Subcutaneous adipose tissue (tissue), 4 donors: Measurements from ENCODE around the gene IRF6. TPM values are rescaled to one million over a fixed set of nuclear protein-coding genes. Genes with fewer than 3 reads are reported as not detected.

Source experiments
- total RNA-seq, 4 donors: library from RNA; depleted of rRNA; stranded (reverse); fragments of >200 nt; gene quantifications; one replicate each; pipeline ENCODE4 v1.1.0, GENCODE V29; 2016
- TF ChIP-seq, protein P1 (sequence below): fragments of 450-650 bp; IDR thresholded peaks from one replicate; pipeline ENCODE4 v1.5.1; 2016; ENCODE audit warnings: low read depth, mild to moderate bottlenecking, control low read depth, antibody characterized with exemption, moderate library complexity

The IRF6 gene
- total RNA-seq, 4 donors from 2014 or later = 0.38 to 2.0 (median 1.6) TPM

DNA sequence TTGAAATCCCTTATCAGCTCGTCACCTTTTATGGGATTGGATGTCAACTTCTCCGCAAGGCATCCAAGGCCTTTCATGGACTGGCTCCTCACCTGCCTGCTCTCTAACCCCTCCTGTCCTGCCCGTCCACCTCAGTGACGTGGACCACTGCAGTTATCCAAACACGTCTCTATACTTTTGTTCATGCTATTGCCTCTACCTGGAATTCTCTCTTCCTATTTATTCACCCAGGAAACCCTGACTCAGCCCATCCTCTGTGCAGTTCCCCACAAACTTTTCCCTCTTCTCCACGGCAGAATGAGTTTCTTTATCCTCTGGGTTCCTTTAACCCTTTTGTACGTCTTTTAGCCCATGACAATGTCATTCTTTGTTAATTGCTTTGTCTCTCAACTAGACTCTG, 16.8 kb upstream of the IRF6 start:
- TF ChIP-seq, protein P1, sequence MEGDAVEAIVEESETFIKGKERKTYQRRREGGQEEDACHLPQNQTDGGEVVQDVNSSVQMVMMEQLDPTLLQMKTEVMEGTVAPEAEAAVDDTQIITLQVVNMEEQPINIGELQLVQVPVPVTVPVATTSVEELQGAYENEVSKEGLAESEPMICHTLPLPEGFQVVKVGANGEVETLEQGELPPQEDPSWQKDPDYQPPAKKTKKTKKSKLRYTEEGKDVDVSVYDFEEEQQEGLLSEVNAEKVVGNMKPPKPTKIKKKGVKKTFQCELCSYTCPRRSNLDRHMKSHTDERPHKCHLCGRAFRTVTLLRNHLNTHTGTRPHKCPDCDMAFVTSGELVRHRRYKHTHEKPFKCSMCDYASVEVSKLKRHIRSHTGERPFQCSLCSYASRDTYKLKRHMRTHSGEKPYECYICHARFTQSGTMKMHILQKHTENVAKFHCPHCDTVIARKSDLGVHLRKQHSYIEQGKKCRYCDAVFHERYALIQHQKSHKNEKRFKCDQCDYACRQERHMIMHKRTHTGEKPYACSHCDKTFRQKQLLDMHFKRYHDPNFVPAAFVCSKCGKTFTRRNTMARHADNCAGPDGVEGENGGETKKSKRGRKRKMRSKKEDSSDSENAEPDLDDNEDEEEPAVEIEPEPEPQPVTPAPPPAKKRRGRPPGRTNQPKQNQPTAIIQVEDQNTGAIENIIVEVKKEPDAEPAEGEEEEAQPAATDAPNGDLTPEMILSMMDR = no peak

DNA sequence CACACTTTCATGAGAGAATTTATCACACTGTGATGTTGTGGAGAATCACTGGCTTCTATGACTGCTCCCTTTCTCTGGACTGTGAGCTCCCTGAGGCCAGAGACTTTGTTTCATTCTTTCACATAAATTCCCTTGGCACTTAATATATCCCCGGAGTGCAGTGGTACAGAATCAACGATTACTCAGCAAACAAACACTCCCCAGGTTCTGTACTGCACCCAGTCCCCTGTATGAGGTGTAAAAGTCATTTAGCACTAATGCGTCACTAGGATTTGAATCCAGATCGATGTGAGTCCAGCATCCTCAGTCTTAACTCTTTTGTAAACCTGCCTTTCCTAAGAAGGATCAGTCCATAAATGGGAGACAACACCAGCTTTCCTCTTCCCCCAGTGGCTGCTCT, 15.0 kb upstream of the IRF6 start:
- TF ChIP-seq, protein P1 = no peak

DNA sequence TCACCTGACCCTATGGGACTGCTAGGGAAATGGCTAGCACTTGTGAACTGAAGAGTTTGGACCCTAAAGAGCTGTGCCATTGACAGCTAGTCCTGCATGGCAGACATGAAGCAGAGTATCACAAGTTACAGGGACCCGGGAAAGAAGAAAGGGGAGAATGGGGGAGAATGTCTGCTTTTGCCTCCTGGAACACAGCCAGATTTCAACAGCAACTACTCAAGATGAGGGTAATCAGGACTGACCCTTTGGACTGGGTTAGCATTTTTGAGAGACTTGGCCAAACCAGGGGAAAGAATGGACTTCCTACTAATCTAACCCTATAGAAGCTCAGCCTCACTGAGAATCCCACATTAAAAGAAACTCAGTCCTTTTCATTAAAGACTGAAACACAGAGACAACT, 13.1 kb upstream of the IRF6 start:
- TF ChIP-seq, protein P1 = no peak

DNA sequence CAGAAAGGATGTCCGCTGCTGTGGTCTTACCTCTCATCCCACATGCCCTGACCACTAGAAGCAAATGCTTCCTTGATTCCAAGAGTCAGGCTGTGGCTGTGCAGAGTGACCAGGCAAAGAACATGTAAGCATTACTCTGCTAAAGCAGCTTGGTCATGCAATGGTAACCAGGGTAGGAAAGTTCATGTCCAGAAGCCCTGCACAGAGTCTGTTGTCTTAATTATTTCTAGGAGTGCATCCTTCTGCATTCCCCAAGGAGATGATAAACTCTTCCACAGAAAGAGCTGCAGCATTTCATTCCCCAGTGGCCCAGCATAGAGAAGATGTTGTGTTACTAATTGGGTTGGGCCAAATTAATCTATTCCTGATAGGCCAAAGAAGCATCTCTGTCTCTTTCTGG, 11.7 kb upstream of the IRF6 start:
- TF ChIP-seq, protein P1 = no peak

DNA sequence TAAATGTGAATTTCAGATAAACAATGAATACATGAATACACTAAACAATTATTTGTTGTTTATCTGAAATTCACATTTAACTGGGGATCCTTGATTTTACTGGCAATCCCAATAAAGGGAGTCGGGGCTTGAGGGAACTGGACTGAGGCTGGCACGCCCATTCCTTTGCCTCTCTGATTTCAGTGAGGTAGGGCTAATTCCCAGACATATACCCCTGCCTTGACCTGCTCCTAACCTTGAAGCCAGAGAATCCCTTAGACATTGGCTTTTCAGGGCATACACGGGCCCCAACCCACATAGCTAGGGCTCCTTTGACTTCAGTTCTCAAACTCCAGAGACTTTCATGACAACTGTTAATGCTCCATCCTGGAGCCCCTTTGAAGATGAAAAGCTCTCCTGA, 11.0 kb upstream of the IRF6 start:
- TF ChIP-seq, protein P1 = no peak

DNA sequence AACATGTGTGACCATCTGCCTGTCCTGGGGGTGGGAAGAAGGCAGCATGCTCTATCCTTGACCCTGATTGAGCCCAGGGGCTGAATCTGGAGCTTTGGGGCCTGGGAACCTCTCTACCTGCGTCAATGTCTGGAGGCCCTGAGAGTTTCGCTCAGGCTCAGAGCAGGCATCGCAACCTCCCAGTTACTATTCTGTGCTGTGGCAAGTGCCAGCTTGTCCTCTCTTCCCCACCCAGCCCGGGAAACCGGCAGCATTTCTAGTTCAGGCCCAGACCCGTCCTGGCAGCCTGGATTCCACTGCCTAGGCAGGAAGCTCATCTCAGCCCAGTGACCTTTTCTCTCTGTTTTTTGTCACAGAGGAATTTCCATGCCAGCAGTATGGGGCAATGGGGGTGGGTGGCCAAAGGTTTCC, 10.0 kb upstream of the IRF6 start:
- TF ChIP-seq, protein P1 = no peak

DNA sequence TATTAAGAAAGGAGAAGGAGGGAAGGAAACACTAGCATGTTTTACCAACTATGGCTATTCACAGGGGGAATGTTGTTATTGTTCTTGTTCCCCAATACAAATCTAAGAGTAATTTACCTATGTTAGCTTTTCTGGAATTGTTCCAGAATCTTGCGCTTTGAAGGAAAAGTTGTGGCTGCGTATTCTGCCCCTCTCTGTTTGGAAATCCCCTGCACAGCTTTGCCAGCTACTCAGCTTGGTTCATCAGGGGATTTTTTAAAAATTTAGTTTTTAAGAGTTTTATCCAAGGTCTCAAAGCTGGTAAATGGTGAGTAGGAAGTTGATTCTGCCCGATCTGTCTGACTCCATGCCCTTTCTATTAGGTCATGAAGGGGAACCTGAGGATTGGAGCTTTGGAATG, 9.5 kb upstream of the IRF6 start:
- TF ChIP-seq, protein P1 = no peak
